Measurements from ENCODE around the gene SCGB1C1. TPM values are rescaled to one million over a fixed set of nuclear protein-coding genes. Genes with fewer than 3 reads are reported as not detected.
"Not testable (repeated sequence)": the region's sequence is repeated elsewhere in the genome, so short reads cannot be mapped to it uniquely, and the experiment has no call there.

The SCGB1C1 gene
- total and polyA plus RNA-seq, 2 donors: not detected

DNA sequence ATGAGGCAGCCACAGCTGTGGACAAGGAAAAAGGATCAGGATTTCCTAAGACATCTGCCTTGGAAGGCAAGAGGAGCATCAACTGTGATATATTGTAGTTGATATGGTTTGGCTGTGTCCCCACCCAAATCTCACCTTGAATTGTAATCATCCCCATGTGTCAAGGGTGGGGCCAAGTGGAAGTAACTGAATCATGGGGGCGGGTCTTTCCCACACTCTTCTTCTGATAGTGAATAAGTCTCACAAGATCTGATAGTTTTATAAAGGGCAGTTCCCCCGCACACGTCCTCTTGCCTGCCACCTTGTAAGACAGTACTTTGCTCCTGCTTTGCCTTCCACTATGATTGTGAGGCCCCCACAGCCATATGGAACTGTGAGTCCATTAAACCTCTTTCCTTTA is 24.8 kb downstream of the SCGB1C1 start:
- H3K4me3 ChIP-seq (ENCODE audit: low read depth, low read length): no peak overlapping the region
- DNase-seq (ENCODE audit: extremely low spot score): no peak
- peaks cover 7% of the 10 kb centered on the region for H3K36me3 ChIP-seq (ENCODE audit: insufficient read depth)
- H3K27ac ChIP-seq (ENCODE audit: low read depth): no peak overlapping the region
- WGBS: 91% methylated on average over 3 of the region's 3 CpGs
- H3K4me1 ChIP-seq (ENCODE audit: insufficient read depth): no peaks in the 10 kb centered on the region

DNA sequence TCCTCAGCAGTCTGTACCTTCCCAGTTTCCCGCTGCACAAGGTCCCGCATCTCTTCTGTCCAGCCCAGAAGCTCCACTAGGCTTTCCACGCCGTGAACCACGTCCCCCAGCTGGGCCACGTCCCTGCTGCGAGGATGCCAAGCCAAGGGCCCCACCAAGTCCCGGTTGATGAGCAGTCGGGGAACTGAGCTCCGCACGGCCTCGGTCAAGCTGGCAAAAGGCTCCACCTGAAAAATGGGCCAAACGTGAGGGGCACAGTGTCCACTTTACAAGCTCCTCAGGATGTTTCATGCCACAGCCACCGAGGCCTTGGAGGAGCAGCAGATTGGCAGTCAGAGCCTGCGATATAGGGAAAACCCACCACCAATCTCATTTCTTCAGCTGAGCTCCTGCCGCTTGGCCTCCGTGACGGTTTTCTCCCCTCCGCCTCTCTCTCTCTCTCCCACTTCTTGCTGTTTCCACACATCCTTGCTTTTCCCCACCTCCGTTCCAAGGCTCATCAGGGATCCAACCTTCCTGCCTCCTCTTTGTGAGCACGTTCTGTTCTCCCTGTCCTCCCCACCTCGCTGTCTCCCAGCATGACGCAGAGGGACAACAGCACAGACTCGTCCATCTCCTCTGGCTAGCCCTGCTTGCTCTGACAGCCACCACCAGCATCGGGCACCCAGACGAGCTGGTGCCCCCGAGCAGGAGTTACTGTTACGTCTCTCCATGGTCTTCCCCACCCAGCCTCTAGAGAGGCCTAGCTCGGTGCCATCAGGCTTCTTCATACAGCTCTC is 26.1 kb downstream of the SCGB1C1 start:
- 88% methylated on average over 29 of the region's 29 CpGs for WGBS
- Histone ChIP-seq H3K4me3 (ENCODE audit: low read depth, low read length) (no peak overlapping the region), H3K4me1 (ENCODE audit: insufficient read depth) (no peaks in the 10 kb centered on the region), H3K27ac (ENCODE audit: low read depth) (no peak overlapping the region), H3K36me3 (ENCODE audit: insufficient read depth) (peaks cover 7% of the 10 kb centered on the region)
- DNase-seq (ENCODE audit: extremely low spot score): no peak

DNA sequence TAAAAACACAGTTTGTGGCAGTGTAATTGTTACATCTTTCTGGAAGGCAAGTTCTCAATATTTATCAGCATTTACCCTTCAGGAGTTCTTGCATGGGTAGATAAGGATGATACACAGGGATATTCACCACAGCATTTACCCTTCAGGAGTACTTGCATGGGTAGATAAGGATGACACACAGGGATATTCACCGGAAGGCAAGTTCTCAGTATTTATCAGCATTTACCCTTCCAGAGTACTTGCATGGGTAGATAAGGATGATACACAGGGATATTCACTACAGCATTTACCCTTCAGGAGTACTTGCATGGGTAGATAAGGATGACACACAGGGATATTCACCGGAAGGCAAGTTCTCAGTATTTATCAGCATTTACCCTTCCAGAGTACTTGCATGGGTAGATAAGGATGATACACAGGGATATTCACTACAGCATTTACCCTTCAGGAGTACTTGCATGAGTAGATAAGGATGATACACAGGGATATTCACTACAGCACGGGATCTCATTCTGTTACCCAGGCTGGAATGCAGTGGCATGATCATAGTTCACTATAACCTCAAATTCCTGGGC is 27.9 kb downstream of the SCGB1C1 start:
- H3K4me3 ChIP-seq (ENCODE audit: low read depth, low read length); H3K36me3 ChIP-seq (ENCODE audit: insufficient read depth); DNase-seq (ENCODE audit: extremely low spot score); H3K4me1 ChIP-seq (ENCODE audit: insufficient read depth); H3K27ac ChIP-seq (ENCODE audit: low read depth): not testable (repeated sequence)
- 74% methylated on average over 2 of the region's 3 CpGs for WGBS

DNA sequence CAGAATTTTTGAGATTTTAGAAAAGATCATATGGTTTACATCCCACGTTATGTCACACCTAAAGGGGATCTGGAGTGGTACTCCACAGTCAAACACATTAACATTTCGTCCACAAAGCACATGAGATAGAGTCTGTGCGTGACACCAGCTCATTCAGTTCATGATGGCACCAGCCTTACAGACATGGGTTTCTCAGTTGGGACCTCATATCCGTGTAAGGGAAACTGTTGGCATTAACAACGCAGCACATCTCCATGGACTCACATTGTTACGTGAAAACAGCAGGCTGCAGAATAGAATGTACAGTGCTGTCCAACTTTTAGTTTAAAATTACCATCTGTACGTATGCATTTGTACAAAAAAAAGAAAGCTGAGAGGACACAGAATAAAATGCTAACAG is 28.7 kb downstream of the SCGB1C1 start:
- H3K27ac ChIP-seq (ENCODE audit: low read depth): no peak overlapping the region
- no peak for DNase-seq (ENCODE audit: extremely low spot score)
- H3K4me3 ChIP-seq (ENCODE audit: low read depth, low read length): no peak overlapping the region
- 75% methylated on average over 7 of the region's 7 CpGs for WGBS
- H3K36me3 ChIP-seq (ENCODE audit: insufficient read depth): peaks cover 5% of the 10 kb centered on the region
- no peaks in the 10 kb centered on the region for H3K4me1 ChIP-seq (ENCODE audit: insufficient read depth)

DNA sequence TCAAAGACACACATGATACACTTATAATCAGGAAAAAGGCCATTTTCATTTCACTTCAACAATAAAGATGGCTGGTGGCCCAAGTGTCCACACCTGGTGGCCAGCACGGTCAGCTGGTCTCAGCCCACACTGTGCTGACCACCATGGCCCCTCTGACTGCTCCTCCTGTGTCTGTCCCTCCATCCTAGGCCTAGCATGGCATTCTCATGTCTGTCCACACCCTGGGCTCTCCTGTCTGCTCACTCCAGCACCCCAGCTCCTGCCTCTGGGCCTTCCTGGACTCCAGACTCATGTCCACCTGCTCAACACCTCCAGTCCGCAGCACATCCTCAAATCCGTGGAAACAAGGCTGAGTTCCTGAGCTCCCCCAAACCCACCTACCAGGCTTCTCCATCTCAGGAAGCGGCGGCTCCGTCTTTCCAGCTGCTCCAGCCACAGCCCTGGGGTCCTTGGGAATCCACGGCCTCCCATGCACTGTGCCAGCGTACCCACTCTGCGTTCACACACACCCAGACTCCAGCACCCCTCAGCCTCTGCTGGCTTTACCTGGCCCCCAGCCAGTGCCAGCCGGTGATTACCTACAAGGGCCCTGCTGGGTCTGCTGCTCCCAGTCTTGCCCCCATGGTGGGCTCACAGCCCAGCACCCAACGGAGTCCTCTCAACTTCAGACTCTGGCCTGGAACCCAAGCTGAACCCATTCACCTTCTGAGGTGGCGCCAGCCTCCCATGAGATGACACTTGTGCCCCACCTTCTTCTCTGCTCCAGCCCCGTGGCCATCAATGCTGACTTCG is 29.3 kb downstream of the SCGB1C1 start:
- Histone ChIP-seq H3K4me1 (ENCODE audit: insufficient read depth) (no peaks in the 10 kb centered on the region), H3K36me3 (ENCODE audit: insufficient read depth) (peaks cover 5% of the 10 kb centered on the region), H3K4me3 (ENCODE audit: low read depth, low read length) (no peak overlapping the region), H3K27ac (ENCODE audit: low read depth) (no peak overlapping the region)
- WGBS: 94% methylated on average over 14 of the region's 14 CpGs
- no peak for DNase-seq (ENCODE audit: extremely low spot score)

DNA sequence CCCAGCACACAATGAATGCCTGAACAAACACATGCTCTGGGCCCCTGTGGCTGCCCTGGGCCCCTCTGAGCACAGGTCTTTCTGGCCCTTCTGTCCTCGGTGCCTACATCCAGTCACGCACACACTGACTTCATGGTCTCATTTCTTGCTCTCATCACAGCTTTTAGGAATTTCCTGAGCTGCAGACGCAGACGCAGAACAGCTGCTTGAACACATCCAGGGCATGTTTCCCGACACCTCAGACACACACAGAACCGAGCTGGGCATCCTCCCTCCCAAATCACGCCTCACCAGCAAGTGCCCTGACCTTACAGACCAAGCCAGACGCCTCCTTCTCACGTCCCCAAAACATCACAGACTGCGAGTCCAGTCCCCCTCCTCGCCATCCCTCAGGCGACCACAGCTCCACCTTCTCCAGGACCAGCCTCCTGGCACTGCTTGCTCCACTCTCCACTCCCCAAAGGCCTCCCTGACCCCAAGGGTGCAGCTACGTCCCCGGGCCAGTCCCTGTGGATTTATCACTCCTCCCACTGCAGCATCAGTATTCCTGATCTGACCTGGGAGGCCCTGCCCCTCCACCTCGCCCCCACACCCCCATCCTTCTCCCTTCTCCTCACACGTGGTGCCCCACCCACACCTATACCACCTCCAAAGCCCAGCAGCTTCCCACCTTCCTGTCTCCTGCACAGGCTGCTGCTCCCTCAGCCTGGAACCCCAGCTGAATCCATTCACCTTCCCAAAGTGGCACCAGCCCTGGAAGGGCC is 30.3 kb downstream of the SCGB1C1 start:
- DNase-seq (ENCODE audit: extremely low spot score): no peak
- Histone ChIP-seq H3K27ac (ENCODE audit: low read depth) (no peak overlapping the region), H3K36me3 (ENCODE audit: insufficient read depth) (peaks cover 5% of the 10 kb centered on the region), H3K4me1 (ENCODE audit: insufficient read depth) (no peaks in the 10 kb centered on the region), H3K4me3 (ENCODE audit: low read depth, low read length) (no peak overlapping the region)
- 78% methylated on average over 16 of the region's 16 CpGs for WGBS

DNA sequence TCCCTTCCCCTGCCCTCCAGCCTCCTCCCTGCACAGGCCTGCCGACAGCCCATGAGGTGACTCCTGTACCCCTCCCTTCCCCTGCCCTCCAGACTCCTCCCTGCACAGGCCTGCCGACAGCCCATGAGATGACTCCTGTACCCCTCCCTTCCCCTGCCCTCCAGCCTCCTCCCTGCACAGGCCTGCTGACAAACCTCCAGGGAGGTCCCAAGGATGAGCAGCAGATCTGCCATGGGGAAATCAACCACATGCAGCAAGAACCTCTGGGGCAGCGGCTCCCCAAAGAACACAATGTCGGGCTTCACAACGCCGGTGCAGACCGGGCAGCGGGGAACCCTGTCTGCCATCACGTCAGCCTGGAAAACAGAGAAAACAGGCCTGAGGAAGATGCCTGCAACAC is 31.0 kb downstream of the SCGB1C1 start:
- Histone ChIP-seq H3K36me3 (ENCODE audit: insufficient read depth) (peaks cover 5% of the 10 kb centered on the region), H3K27ac (ENCODE audit: low read depth) (no peak overlapping the region), H3K4me3 (ENCODE audit: low read depth, low read length) (no peak overlapping the region), H3K4me1 (ENCODE audit: insufficient read depth) (no peaks in the 10 kb centered on the region)
- DNase-seq (ENCODE audit: extremely low spot score): no peak
- 84% methylated on average over 9 of the region's 9 CpGs for WGBS

DNA sequence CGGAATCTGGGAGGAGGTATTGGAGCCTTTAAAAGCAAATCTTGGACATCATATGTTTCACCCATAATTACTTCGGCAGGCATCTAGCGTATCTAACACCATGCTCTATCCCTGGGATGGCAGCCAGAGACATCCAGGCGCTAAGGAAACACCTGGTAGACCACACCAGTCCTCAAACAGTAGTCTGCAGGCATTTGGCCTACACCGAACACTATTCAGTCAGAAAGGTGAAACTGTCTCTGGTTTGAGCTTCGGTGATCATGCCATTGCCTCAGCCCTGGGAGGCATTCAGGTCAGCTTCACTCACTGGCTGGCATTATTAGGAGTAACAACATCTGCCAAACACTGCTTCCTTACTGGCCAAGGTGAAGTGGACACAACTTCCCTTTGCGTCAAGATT is 31.5 kb downstream of the SCGB1C1 start:
- DNase-seq (ENCODE audit: extremely low spot score): no peak
- H3K4me1 ChIP-seq (ENCODE audit: insufficient read depth): no peaks in the 10 kb centered on the region
- H3K36me3 ChIP-seq (ENCODE audit: insufficient read depth): peaks cover 5% of the 10 kb centered on the region
- H3K4me3 ChIP-seq (ENCODE audit: low read depth, low read length): no peak overlapping the region
- WGBS: 92% methylated on average over 7 of the region's 7 CpGs
- no peak overlapping the region for H3K27ac ChIP-seq (ENCODE audit: low read depth)

DNA sequence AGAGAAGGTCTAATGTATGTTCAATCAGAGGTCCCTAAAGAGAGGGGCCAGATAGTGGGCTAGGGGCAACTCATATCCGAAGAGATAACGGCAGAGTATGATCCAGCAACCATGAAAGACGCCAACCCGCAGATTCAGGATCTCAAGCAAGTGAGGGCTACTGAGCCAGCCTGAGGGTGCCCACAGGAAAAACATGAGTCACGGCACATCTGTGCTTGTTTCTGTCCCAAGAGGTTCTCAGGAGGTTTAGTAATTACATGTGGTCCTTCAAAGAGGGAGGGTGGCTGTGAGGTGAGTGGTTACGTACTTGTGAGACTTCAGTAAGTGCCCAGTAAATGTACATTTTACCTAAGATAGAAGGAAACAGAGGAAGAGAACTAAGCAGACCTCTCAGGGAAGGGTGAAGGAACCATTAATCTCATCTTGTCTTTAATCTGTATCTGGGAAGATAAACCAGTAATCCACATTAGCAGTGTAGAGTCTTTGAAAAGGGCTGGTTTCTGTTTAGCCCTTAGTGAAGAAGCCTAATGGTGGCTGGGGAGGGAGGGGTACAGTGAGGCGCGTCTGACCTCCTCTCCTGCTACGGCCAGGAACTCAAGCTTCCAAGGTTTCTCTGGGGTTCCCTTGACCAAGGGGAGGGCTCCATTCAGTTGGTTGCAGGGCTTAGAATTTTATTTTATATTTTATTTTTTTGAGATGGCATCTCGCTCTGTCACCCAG is 33.0 kb downstream of the SCGB1C1 start:
- no peak for DNase-seq (ENCODE audit: extremely low spot score)
- H3K4me3 ChIP-seq (ENCODE audit: low read depth, low read length): no peak overlapping the region
- no peak overlapping the region for H3K27ac ChIP-seq (ENCODE audit: low read depth)
- WGBS: 91% methylated on average over 10 of the region's 10 CpGs
- no peaks in the 10 kb centered on the region for H3K4me1 ChIP-seq (ENCODE audit: insufficient read depth)
- peaks cover 5% of the 10 kb centered on the region for H3K36me3 ChIP-seq (ENCODE audit: insufficient read depth)

DNA sequence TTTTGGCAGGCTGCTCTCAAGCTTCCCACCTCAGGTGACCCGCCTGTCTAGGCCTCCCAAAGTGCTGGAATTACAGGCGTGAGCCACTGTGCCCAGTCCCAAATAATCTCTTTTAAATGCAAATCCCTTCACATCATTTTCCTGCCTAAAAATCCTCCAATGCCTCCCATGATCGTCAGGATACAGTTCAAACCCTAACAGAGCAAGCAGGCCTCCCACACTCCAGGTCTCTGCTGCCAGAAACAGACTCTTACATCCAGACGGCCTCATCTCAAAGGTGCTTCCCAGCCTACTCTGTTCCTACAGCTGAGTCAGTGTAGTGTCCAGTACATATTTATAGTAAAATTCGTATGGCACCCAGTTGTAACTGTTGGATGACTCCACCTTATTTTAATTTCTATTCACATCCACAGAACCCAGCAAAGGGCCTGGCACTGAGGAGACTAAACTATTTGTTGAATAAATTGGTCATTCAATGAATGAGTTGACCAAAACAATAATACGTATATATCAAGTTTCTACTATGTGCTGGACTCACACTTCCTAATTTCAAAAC is 35.0 kb downstream of the SCGB1C1 start:
- H3K4me3 ChIP-seq (ENCODE audit: low read depth, low read length): no peak overlapping the region
- no peaks in the 10 kb centered on the region for H3K36me3 ChIP-seq (ENCODE audit: insufficient read depth)
- no peak for DNase-seq (ENCODE audit: extremely low spot score)
- no peak overlapping the region for H3K27ac ChIP-seq (ENCODE audit: low read depth)
- H3K4me1 ChIP-seq (ENCODE audit: insufficient read depth): no peaks in the 10 kb centered on the region
- WGBS: 84% methylated on average over 6 of the region's 6 CpGs

DNA sequence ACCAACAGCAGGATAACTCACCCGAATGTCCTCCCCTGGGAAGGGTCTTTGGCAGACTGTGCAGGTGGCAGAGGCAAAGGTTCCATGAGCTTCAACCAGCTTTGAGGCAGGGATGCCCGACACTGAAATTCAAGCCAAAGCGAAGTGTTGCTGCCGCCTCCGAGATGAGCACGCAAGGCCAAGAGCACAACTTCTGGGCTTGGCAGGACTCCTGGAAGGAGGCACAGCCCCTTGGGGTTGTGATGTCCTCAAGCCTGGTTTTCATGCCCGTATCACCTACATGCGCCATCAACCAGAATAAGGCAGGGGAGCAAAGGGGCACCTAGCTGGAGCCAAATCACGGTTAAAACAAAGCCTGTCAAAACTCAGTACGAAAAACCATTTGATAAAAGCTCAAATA is 37.6 kb downstream of the SCGB1C1 start:
- WGBS: 94% methylated on average over 10 of the region's 10 CpGs
- no peak overlapping the region for H3K27ac ChIP-seq (ENCODE audit: low read depth)
- H3K36me3 ChIP-seq (ENCODE audit: insufficient read depth): no peaks in the 10 kb centered on the region
- H3K4me1 ChIP-seq (ENCODE audit: insufficient read depth): no peaks in the 10 kb centered on the region
- DNase-seq (ENCODE audit: extremely low spot score): no peak
- no peak overlapping the region for H3K4me3 ChIP-seq (ENCODE audit: low read depth, low read length)

DNA sequence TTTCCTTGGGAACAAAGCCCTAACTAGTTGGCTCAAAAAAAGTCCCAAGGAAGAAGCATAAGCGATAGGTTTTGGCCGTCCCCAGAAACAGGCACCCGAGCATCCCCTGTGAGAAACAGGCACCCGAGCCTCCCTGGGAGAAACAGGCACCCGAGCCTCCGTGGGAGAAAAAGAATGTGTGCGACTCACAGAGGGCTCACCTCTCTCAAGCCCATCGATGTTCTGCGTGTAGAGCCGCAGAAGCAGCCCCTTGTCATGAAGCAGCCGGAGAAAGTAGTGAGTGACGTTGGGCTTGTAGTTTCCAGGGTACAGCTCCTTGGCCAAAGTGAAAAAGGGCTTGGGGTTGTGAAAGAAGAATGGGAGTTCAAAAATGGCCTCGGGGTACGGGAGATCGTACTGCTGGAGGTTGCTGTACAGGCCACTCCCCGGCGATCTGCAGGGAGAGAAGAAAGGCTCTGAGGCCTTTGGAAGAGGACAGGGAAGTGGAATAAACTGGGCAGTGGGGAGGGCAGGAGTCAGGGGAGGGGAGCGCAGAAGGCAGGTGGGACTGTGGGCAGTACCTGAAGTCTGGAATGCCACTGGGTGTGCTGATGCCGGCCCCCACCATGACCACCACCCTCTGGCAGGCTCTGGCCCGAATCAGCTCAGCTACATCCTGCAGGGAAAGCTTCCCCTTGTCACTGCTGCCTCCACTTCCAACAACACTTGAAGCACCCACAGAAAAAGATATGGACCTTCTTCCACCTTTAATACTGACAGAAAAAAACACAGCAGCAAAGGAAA is 40.1 kb downstream of the SCGB1C1 start:
- no peak for DNase-seq (ENCODE audit: extremely low spot score)
- Histone ChIP-seq H3K27ac (ENCODE audit: low read depth) (no peak overlapping the region), H3K36me3 (ENCODE audit: insufficient read depth) (no peaks in the 10 kb centered on the region), H3K4me3 (ENCODE audit: low read depth, low read length) (no peak overlapping the region), H3K4me1 (ENCODE audit: insufficient read depth) (no peaks in the 10 kb centered on the region)
- 92% methylated on average over 20 of the region's 20 CpGs for WGBS

Measured in urinary bladder (tissue), 4 donors.